ENCODE measurements around the gene HTRA3.
"Not testable (repeated sequence)": the region's sequence is repeated elsewhere in the genome, so short reads cannot be mapped to it uniquely, and the experiment has no call there.

The HTRA3 gene

GRCh38 chr4:8330821-8331574, 61.4 kb downstream of the HTRA3 start:
- DNase-seq: no peak

- DNase-seq: no peak
Measured at GRCh38 chr4:8331575-8331955, 62.0 kb downstream of the HTRA3 start.

GRCh38 chr4:8332038-8332857, 62.7 kb downstream of the HTRA3 start:
- no peak for DNase-seq

- no peak for DNase-seq
Measured at GRCh38 chr4:8332891-8333331, 63.4 kb downstream of the HTRA3 start.

- no peak for DNase-seq
Measured at GRCh38 chr4:8333726-8334460, 64.3 kb downstream of the HTRA3 start.

- no peak for DNase-seq
Measured at GRCh38 chr4:8334786-8335460, 65.4 kb downstream of the HTRA3 start.

GRCh38 chr4:8335848-8336247, 66.3 kb downstream of the HTRA3 start:
- DNase-seq: no peak

GRCh38 chr4:8336412-8337075, 67.0 kb downstream of the HTRA3 start:
- no peak for DNase-seq

GRCh38 chr4:8338351-8338961, 68.9 kb downstream of the HTRA3 start:
- DNase-seq: no peak

- no peak for DNase-seq
Measured at GRCh38 chr4:8340781-8341241, 71.3 kb downstream of the HTRA3 start.

GRCh38 chr4:8341281-8341680, 71.7 kb downstream of the HTRA3 start:
- not testable (repeated sequence) for DNase-seq

- DNase-seq: no peak
Measured at GRCh38 chr4:8341691-8342090, 72.1 kb downstream of the HTRA3 start.

- no peak for DNase-seq
Measured at GRCh38 chr4:8342651-8343261, 73.2 kb downstream of the HTRA3 start.

GRCh38 chr4:8343262-8343966, 73.9 kb downstream of the HTRA3 start:
- no peak for DNase-seq

- no peak for DNase-seq
Measured at GRCh38 chr4:8343967-8344331, 74.4 kb downstream of the HTRA3 start.

GRCh38 chr4:8344377-8344776, 74.8 kb downstream of the HTRA3 start:
- DNase-seq: no peak

- DNase-seq: no peak
Measured at GRCh38 chr4:8345053-8345945, 75.7 kb downstream of the HTRA3 start.

GRCh38 chr4:8345946-8346814, 76.6 kb downstream of the HTRA3 start:
- no peak for DNase-seq

Measured in CD4-positive, alpha-beta T cell treated with Interferon alpha-2 for 1 hour (primary cell).